ENCODE data around the gene BST1.

The BST1 gene

DNA sequence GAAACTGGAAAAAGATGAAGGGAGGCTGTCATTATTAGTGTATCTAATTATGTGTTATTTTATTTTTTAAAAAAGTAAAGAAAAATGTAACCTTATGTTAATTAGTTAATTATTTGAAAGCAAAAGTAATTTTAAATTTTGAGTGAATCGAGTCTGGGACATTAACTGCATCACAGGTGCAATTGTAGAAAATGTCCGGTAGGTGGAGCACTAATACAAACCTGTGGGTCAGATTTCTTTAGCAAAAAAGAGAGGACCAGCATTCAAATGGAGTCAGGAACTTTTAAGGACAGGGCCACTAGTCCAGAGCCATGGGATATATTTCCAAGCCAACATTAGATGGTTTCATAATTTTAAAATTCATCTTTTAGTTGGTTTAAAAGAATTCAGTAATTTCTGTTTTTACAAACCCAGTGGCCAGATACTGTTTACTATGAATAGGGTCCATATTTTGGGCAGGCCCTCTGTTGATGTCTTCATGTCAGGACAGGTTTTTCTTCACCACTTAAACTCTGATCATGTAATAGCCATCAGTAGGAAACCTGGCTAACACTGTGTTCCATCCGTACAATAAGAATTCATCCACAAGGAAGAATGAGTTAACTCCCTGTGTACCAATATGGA, 27.2 kb downstream of the BST1 start:
- TF ChIP-seq CEBPB (IDR thresholded peaks at IDR 0.05), result no peak
- TF ChIP-seq RAD21 (IDR thresholded peaks at IDR 0.05; ENCODE audit: low read depth), result peak; percentile 74

- no peak for TF ChIP-seq TAF1 (IDR thresholded peaks at IDR 0.05; ENCODE audit: low read depth)
- no peak for TF ChIP-seq REST (IDR thresholded peaks at IDR 0.05; ENCODE audit: low read depth)
- TF ChIP-seq TEAD4 (IDR thresholded peaks at IDR 0.05), result no peak
- no peak for TF ChIP-seq RAD21 (IDR thresholded peaks at IDR 0.05; ENCODE audit: low read depth)
These were observed 32.7 kb downstream of the BST1 start for GRCh38 chr4:15735536-15735935.

DNA sequence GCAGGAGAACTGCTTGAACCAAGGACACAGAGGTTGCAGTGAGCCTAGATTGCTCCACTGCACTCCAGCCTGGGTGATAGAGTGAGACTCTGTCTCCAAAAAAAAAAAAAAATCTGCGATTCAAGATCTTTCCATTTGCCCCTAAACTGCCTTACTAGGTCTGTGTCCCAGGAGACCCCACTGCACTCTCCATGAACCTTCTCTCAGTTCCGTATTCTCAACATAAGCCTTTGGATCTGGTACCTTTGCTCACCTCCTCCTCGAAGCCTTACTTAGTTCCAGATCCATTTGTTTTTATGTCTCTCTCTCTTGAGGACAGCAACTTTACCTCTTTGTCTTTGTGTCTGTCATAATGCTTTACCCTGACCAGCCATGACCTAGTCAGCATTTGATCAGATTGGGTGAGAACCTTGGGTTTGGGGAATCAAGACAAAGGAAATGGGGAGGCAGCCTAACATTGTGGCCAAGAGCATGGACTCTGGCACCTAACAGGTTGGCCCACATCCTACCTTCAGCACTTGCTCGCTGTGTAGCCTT, 33.7 kb downstream of the BST1 start:
- no peak for TF ChIP-seq EP300 (IDR thresholded peaks at IDR 0.05; ENCODE audit: borderline replicate concordance)
- no peak for TF ChIP-seq TEAD4 (IDR thresholded peaks at IDR 0.05)
- no peak for TF ChIP-seq RAD21 (IDR thresholded peaks at IDR 0.05; ENCODE audit: low read depth)
- no peak for TF ChIP-seq EGR1 (IDR thresholded peaks at IDR 0.05)
- no peak for TF ChIP-seq NFIC (IDR thresholded peaks at IDR 0.05)
- TF ChIP-seq CREB1 (IDR thresholded peaks at IDR 0.05; ENCODE audit: low read depth), result no peak

GRCh38 chr4:15737255-15737654, 34.4 kb downstream of the BST1 start:
- TF ChIP-seq RAD21 (IDR thresholded peaks at IDR 0.05; ENCODE audit: low read depth) (no peak), REST (IDR thresholded peaks at IDR 0.05; ENCODE audit: low read depth) (no peak), NFIC (IDR thresholded peaks at IDR 0.05) (no peak)

DNA sequence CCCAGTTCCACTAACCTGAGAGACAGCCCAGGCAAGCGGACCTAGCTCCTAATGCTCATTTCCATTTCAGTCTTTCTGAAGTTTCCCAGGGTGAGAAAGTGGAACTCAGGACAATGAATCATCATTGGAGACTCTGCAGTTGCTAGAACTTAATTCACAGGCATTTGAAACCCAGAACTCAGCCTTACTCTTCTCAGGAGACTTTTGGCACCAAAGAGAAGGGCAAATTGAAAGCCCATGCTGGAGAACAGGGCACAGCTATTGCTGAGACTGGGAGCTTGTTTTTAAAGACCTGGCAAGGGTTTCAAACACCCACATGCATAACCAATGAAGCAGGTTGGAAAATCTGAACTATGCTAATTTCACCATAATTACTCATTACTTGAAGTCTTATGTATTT, 36.0 kb downstream of the BST1 start:
- TF ChIP-seq, protein P1, sequence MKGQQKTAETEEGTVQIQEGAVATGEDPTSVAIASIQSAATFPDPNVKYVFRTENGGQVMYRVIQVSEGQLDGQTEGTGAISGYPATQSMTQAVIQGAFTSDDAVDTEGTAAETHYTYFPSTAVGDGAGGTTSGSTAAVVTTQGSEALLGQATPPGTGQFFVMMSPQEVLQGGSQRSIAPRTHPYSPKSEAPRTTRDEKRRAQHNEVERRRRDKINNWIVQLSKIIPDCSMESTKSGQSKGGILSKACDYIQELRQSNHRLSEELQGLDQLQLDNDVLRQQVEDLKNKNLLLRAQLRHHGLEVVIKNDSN (IDR thresholded peaks at IDR 0.05), result no peak
- no peak for TF ChIP-seq TAF1 (IDR thresholded peaks at IDR 0.05; ENCODE audit: low read depth)
- TF ChIP-seq CEBPB (IDR thresholded peaks at IDR 0.05), result no peak
- no peak for TF ChIP-seq FOXM1 (IDR thresholded peaks at IDR 0.05; ENCODE audit: borderline replicate concordance, low read depth)
- TF ChIP-seq, protein P2, sequence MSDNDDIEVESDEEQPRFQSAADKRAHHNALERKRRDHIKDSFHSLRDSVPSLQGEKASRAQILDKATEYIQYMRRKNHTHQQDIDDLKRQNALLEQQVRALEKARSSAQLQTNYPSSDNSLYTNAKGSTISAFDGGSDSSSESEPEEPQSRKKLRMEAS (IDR thresholded peaks at IDR 0.05), result no peak
- no peak for TF ChIP-seq ZBTB7A (IDR thresholded peaks at IDR 0.05; ENCODE audit: low read depth)
- TF ChIP-seq YY1 (IDR thresholded peaks at IDR 0.05; ENCODE audit: low read depth), result no peak
- no peak for TF ChIP-seq NFIC (IDR thresholded peaks at IDR 0.05)
- no peak for TF ChIP-seq EGR1 (IDR thresholded peaks at IDR 0.05)
- TF ChIP-seq CREB1 (IDR thresholded peaks at IDR 0.05; ENCODE audit: low read depth), result no peak
- no peak for TF ChIP-seq TCF12 (IDR thresholded peaks at IDR 0.05; ENCODE audit: low read depth)
- no peak for TF ChIP-seq EP300 (IDR thresholded peaks at IDR 0.05; ENCODE audit: borderline replicate concordance)
- TF ChIP-seq RAD21 (IDR thresholded peaks at IDR 0.05; ENCODE audit: low read depth), result no peak
- no peak for TF ChIP-seq TEAD4 (IDR thresholded peaks at IDR 0.05)
- no peak for TF ChIP-seq REST (IDR thresholded peaks at IDR 0.05; ENCODE audit: low read depth)

DNA sequence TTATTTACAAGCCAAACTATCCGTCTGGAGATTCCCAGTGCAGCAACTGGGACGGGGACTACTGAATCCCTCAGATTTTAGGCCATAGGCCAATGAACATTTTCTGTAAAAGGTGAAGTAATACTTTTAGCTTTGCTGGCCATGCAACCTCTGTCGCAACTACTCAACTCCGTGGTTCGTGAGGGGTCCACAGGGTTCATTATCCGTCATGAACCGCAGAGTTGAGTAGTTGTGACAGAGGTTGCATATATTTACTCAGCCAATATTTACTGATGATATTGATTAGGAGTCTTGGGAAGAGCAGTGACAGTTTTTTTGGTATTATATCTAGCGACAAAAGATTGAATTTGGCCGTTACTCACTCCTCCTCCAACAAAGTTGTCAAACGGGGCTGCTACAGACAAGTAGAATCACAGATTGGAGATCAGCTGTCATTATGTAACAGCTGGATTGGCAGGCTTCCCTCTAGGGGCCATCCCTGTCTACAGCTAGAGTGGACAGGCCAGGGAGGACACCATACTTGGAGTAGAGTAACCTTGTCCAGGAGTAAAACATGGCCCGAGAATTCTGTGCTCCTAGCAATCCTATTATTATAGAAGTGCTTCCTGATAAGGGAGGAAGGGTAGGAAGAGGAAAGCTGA, 38.0 kb downstream of the BST1 start:
- TF ChIP-seq CREB1 (IDR thresholded peaks at IDR 0.05; ENCODE audit: low read depth) (no peak), TAF1 (IDR thresholded peaks at IDR 0.05; ENCODE audit: low read depth) (no peak), FOXM1 (IDR thresholded peaks at IDR 0.05; ENCODE audit: borderline replicate concordance, low read depth) (no peak)
